ENCODE measurements around the gene TGM2.

The TGM2 gene

DNA sequence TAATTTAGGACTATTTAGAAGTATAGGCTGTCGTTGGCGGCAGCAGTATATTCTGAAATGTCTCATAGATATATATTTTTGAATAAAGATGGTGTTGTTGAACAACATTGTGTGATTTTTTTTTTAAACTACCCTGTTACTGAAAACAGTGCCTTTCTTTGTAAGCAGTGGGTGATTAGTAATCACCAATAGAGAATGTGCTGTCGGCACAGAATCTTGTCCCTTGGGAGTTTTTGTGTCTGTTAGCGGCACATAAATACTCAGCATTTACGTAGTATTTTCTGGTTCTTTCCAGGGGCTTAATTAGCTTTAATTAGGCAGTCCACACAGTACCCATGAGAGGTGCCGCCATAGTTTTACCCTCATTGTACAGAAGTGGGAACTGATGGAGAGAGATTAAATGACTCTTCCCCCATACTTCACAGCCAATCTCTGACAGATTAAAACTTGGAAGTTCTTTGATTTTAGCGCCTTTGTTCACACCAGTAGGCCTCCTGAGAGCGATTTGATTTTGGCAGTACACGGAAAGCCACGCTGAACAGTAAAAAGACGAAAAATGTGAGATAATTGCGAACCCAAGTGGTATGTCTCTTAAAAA lies 72.7 kb downstream of the TGM2 start:
- Histone ChIP-seq H2AFZ (ENCODE audit: low read depth, low read length) (no peak overlapping the region), H3K27me3 (ENCODE audit: insufficient read depth, low read length) (no peaks in the 10 kb centered on the region), H3K9me3 (ENCODE audit: low read length) (peaks cover 3% of the 10 kb centered on the region), H3K4me1 (ENCODE audit: insufficient read depth, low read length) (no peaks in the 10 kb centered on the region), H3K36me3 (ENCODE audit: insufficient read depth, low read length) (peaks cover 37% of the 10 kb centered on the region), H3K4me3 (ENCODE audit: low read length) (no peak overlapping the region)

DNA sequence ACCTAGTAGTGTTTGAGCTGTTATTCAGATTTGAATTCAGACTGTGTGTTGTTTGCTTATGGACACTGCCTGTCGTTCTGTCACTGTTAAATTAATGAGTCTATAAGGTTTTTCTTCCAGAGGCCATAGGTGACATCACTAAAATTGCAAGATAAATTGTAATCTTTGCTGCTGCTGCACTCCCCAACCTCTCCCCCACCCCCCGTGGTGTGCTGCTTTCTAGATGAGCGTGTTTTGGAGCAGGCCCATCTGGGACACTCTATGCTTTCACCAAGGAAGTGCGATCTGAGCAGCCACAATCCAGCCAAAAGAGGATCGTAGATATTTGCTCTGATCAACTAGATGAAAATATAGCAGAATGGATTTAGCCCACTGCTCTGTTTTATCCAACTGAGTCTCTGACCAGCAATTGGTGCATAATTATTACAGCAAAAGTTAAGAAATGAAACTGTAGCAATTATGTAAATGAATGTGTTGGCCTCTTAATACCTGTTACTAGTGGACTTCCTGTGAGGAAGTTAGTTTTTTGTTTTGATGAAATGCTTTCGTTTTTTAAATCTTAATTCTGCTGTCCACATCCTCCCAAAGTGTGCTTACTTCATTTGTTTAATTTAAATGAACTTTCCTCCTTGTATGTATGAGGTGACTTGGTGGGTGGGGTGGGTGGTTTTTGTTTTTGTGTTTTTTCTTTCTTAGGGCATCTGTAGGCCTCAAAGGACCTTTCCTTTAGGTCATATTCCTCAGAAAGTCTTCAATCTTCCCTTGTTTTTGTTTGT lies 73.4 kb downstream of the TGM2 start:
- Histone ChIP-seq H3K4me3 (ENCODE audit: low read length) (no peak overlapping the region), H3K9me3 (ENCODE audit: low read length) (peaks cover under 1% of the 10 kb centered on the region), H2AFZ (ENCODE audit: low read depth, low read length) (no peak overlapping the region), H3K4me1 (ENCODE audit: insufficient read depth, low read length) (no peaks in the 10 kb centered on the region), H3K27me3 (ENCODE audit: insufficient read depth, low read length) (no peaks in the 10 kb centered on the region), H3K36me3 (ENCODE audit: insufficient read depth, low read length) (peaks cover 44% of the 10 kb centered on the region)

DNA sequence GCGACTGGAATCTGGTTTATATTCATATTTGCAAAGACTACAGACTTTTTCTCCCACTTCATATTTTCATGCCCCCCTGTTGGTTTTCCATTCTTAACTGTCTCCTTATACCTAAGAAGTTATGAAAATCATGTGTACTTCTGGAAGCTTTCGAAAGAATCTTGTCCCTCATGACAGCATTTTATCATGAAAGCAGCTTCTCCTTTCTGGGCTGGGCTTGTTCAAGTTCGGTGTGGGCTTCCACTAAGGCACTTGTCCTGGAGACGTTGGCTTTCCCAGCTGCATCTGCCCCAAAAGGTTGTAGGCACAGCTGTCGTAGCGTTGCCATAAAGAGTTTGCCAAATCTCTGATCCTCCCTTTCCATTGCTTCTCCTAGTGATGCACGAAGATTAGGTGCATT lies 75.0 kb downstream of the TGM2 start:
- H3K27me3 ChIP-seq (ENCODE audit: insufficient read depth, low read length): no peaks in the 10 kb centered on the region
- H2AFZ ChIP-seq (ENCODE audit: low read depth, low read length): no peak overlapping the region
- H3K9me3 ChIP-seq (ENCODE audit: low read length): no peaks in the 10 kb centered on the region
- H3K4me3 ChIP-seq (ENCODE audit: low read length): no peak overlapping the region
- H3K36me3 ChIP-seq (ENCODE audit: insufficient read depth, low read length): peaks cover 59% of the 10 kb centered on the region
- no peaks in the 10 kb centered on the region for H3K4me1 ChIP-seq (ENCODE audit: insufficient read depth, low read length)

DNA sequence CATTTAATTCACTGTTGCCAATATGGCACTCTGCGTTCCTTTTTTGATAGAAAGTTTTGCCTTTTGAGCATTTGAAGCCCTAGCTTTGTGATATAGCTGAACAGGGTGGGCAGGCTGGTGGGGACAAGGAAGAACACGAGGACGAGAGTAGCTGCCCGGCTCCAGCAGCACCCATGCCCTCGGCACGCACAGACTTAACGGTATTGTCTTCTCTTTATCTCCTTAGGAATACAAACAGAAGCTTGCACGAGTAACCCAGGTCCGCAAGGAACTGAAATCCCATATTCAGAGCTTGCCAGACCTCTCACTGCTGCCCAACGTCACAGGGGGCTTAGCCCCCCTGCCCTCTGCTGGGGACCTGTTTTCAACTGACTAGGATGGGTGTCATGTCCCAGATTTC lies 75.6 kb downstream of the TGM2 start:
- Histone ChIP-seq H3K36me3 (ENCODE audit: insufficient read depth, low read length) (peaks cover 65% of the 10 kb centered on the region), H3K4me3 (ENCODE audit: low read length) (no peak overlapping the region), H2AFZ (ENCODE audit: low read depth, low read length) (no peak overlapping the region), H3K4me1 (ENCODE audit: insufficient read depth, low read length) (no peaks in the 10 kb centered on the region), H3K27me3 (ENCODE audit: insufficient read depth, low read length) (no peaks in the 10 kb centered on the region), H3K9me3 (ENCODE audit: low read length) (no peaks in the 10 kb centered on the region)

DNA sequence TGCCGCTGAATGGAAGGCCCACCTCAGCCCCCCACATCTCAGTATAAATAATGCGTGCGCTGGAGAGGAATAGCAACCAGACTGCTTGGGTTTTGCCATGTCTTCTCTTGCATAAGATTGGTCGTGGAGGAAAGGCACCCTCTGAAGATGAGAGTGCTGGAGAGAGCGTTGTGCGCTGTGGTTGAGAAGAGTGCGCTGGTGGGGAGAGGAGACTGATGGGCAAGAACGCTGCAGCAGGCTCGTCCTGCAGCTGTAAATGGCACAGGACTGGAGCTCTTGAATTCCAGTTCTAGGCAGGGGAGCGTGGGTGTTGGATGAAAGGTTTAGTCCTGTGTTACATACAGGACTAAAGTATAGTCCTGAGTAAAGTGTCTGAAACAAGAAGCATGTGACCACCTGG lies 80.0 kb downstream of the TGM2 start:
- Histone ChIP-seq H3K4me3 (ENCODE audit: low read length) (no peak overlapping the region), H3K27me3 (ENCODE audit: insufficient read depth, low read length) (no peaks in the 10 kb centered on the region), H3K36me3 (ENCODE audit: insufficient read depth, low read length) (peaks cover 71% of the 10 kb centered on the region), H3K9me3 (ENCODE audit: low read length) (peaks cover 4% of the 10 kb centered on the region), H2AFZ (ENCODE audit: low read depth, low read length) (no peak overlapping the region), H3K4me1 (ENCODE audit: insufficient read depth, low read length) (no peaks in the 10 kb centered on the region)

DNA sequence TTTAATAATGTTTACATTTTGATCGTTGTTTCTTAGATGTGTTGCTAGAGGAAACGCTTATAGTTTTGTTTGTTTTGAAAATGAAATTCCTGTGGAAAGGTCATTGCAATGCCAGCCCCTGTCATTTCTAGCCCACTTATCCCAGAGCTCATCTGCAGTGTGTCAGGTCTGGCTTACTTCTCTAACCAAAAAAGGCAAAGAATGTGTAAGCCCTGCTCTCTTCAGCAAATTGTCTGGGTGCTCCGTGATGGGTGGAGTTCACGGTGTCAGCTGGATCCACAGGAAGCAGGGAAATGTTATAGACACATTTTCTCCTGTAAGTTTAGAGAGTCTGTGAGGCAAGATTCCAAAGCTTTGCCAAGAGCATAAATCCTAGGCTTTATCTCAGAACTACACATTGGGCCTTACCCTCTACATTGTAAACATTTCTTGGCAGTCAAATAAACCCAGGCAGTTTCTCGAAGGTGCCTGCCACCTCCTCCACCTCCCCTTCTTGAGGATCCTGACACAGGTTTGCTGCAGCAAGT lies 80.6 kb downstream of the TGM2 start:
- H3K36me3 ChIP-seq (ENCODE audit: insufficient read depth, low read length): peaks cover 66% of the 10 kb centered on the region
- H3K9me3 ChIP-seq (ENCODE audit: low read length): peaks cover 4% of the 10 kb centered on the region
- no peaks in the 10 kb centered on the region for H3K27me3 ChIP-seq (ENCODE audit: insufficient read depth, low read length)
- H2AFZ ChIP-seq (ENCODE audit: low read depth, low read length): no peak overlapping the region
- no peaks in the 10 kb centered on the region for H3K4me1 ChIP-seq (ENCODE audit: insufficient read depth, low read length)
- no peak overlapping the region for H3K4me3 ChIP-seq (ENCODE audit: low read length)

DNA sequence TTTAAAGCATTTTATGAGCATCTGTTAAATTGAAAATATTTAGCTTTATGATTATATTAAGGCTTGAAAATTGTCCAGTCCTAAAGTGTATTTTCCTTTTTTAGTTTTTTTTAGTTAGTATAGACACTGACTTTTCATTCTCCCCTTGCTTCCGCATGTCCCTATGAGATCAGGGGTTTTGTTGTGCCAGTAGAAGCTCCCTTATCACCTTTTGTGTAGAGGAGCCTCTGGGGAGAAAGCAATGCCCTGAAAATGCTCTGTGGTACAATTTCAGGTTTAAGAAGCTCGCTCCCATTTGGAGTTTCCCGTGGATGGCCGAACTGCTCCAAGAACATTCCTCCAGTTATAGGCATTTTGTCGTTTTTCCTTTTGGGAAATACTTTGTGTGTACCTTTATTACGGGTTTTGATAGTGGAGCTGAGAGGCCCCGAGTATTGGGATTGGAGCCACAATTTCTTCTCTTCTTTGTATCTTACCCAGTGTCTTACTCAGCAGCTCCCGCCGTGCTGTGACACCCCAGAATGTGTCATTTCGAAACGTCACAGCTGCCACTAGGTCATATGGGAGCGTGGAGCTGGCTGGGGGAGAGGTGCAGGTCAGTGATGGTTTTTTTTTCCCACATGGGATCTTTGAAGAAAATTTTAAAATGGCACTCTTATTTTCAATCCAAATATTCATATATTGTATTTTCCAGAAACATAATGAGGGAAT lies 81.6 kb downstream of the TGM2 start:
- H3K9me3 ChIP-seq (ENCODE audit: low read length): peaks cover 9% of the 10 kb centered on the region
- H3K36me3 ChIP-seq (ENCODE audit: insufficient read depth, low read length): peaks cover 63% of the 10 kb centered on the region
- H3K27me3 ChIP-seq (ENCODE audit: insufficient read depth, low read length): no peaks in the 10 kb centered on the region
- H3K4me1 ChIP-seq (ENCODE audit: insufficient read depth, low read length): no peaks in the 10 kb centered on the region
- no peak overlapping the region for H2AFZ ChIP-seq (ENCODE audit: low read depth, low read length)
- no peak overlapping the region for H3K4me3 ChIP-seq (ENCODE audit: low read length)

DNA sequence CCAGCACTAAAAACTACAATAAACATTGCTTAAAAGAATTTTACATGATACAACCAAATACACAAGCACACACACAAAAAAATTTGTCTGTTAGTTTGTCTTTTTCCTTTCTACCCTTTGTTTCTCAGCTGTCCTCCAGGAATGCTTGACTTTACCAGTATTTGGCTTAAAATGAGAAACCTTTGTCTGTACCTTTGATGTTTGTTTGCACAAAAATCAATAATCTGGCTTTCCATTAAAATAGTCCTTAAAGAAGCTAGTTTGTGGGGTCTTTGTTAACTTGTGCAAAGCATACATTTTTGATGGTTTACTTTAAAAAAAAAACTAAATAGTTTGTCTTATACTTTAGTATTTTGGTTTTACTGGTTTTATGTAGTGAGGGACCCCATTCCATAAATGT lies 82.2 kb downstream of the TGM2 start:
- Histone ChIP-seq H3K4me3 (ENCODE audit: low read length) (no peak overlapping the region), H3K36me3 (ENCODE audit: insufficient read depth, low read length) (peaks cover 61% of the 10 kb centered on the region), H3K9me3 (ENCODE audit: low read length) (peaks cover 11% of the 10 kb centered on the region), H3K27me3 (ENCODE audit: insufficient read depth, low read length) (no peaks in the 10 kb centered on the region), H3K4me1 (ENCODE audit: insufficient read depth, low read length) (no peaks in the 10 kb centered on the region), H2AFZ (ENCODE audit: low read depth, low read length) (no peak overlapping the region)

DNA sequence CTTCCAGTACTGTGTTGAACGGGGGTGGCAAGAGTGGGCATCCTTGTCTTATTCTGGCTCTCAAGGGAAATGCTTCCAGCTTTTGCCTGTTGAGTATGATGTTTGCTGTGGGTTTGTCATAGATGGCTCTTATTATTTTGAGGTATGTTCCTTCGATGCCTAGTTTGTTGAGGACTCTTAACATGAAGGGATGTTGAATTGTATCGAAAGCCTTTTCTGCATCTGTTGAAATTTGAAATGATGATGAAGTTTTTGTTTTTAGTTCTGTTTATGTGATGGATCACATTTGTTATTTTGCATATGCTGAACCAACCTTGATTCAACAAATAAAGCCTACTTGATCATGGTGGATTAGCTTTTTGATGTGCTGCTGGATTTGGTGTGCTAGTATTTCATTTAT lies 83.5 kb downstream of the TGM2 start:
- H3K9me3 ChIP-seq (ENCODE audit: low read length): peaks cover 11% of the 10 kb centered on the region
- no peak overlapping the region for H2AFZ ChIP-seq (ENCODE audit: low read depth, low read length)
- peaks cover 55% of the 10 kb centered on the region for H3K36me3 ChIP-seq (ENCODE audit: insufficient read depth, low read length)
- no peak overlapping the region for H3K4me3 ChIP-seq (ENCODE audit: low read length)
- no peaks in the 10 kb centered on the region for H3K27me3 ChIP-seq (ENCODE audit: insufficient read depth, low read length)
- no peaks in the 10 kb centered on the region for H3K4me1 ChIP-seq (ENCODE audit: insufficient read depth, low read length)

DNA sequence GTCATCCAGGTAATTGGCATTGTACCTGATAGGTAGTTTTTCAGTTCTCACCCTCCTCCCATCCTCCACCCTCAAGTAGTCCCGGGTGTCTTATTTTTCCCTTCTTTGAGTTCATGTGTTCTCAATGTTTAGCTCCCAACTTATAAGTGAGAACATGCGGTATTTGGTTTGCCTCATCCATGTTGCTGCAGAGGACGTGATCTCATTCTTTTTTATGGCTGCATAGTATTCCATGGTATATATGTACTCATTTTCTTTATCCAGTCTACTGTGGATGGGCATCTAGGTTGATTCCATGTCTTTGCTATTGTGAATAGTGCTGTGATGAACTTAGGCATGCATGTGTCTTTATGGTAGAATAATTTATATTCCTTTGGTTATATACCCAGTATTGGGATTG lies 85.7 kb downstream of the TGM2 start:
- no peaks in the 10 kb centered on the region for H3K4me1 ChIP-seq (ENCODE audit: insufficient read depth, low read length)
- H3K27me3 ChIP-seq (ENCODE audit: insufficient read depth, low read length): no peaks in the 10 kb centered on the region
- H3K9me3 ChIP-seq (ENCODE audit: low read length): peaks cover 11% of the 10 kb centered on the region
- peaks cover 43% of the 10 kb centered on the region for H3K36me3 ChIP-seq (ENCODE audit: insufficient read depth, low read length)
- no peak overlapping the region for H3K4me3 ChIP-seq (ENCODE audit: low read length)
- H2AFZ ChIP-seq (ENCODE audit: low read depth, low read length): no peak overlapping the region

DNA sequence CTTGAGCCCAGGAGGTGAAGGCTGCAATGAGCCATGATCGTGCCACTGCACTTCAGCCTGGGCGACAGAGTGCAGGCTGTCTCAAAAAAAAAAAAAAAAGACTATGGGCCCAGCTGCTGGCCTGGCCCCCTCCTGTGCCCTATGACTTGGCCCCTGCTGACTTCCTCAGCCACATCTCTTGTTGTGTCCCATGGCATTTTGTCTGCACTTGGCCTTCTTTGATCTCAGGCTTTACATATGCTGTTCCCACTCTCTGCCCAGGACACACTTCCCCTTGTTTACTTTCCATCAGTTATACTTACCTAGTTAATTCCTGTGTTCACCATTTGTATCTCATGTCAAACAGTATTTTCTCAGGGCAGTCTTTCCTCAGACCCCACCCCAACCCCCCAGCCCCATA lies 87.0 kb downstream of the TGM2 start:
- Histone ChIP-seq H3K4me1 (ENCODE audit: insufficient read depth, low read length) (no peaks in the 10 kb centered on the region), H2AFZ (ENCODE audit: low read depth, low read length) (no peak overlapping the region), H3K4me3 (ENCODE audit: low read length) (no peak overlapping the region), H3K27me3 (ENCODE audit: insufficient read depth, low read length) (no peaks in the 10 kb centered on the region), H3K9me3 (ENCODE audit: low read length) (peaks cover 11% of the 10 kb centered on the region), H3K36me3 (ENCODE audit: insufficient read depth, low read length) (peaks cover 41% of the 10 kb centered on the region)

Measured in neuron (in vitro differentiated cells).